Lower lobe of right lung (tissue), 2 donors: ENCODE results near the gene GPR156. TPM values are rescaled to one million over a fixed set of nuclear protein-coding genes. Genes with fewer than 3 reads are reported as not detected.

Experiments used
- ATAC-seq, 2 donors: fragments of 200-7000 bp; cut with Tn5 transposase; one replicate each; pipeline ENCODE4 v1.9.1; 2020 to 2022; ENCODE audit warnings: mild to moderate bottlenecking in 2 of 2, moderate library complexity in 2 of 2
- DNase-seq: peaks from one replicate; pipeline ENCODE4 v3.0.0-alpha.2; 2020
- H3K27ac ChIP-seq: fragments of 200-600 bp; one replicate; pipeline ENCODE4 v1.8.0; 2022
- H3K27me3 ChIP-seq: fragments of 200-600 bp; one replicate; pipeline ENCODE4 v1.8.0; 2022; ENCODE audit warnings: low read depth
- H3K36me3 ChIP-seq: fragments of 200-600 bp; one replicate; pipeline ENCODE4 v1.8.0; 2022; ENCODE audit warnings: mild to moderate bottlenecking
- H3K4me1 ChIP-seq: fragments of 200-600 bp; one replicate; pipeline ENCODE4 v1.8.0; 2022
- H3K4me3 ChIP-seq: fragments of 200-600 bp; one replicate; pipeline ENCODE4 v1.8.0; 2022; ENCODE audit warnings: mild to moderate bottlenecking
- H3K9me3 ChIP-seq: fragments of 200-600 bp; one replicate; pipeline ENCODE4 v1.8.0; 2022
- intact Hi-C: fragments of 100-400 bp; cut with DNase I; formaldehyde crosslinking; loops from one replicate; pipeline ENCODE4 v1.11.0; 2022
- total RNA-seq: library from RNA; stranded (reverse); fragmentation: NEBNext Ultra II Directional; extraction: Animal tissue kit (Norgen Biotek cat#: 25700); gene quantifications from one replicate; pipeline ENCODE4 v1.2.1, GENCODE V29; 2021
- TF ChIP-seq, protein P1 (sequence below): fragments of 200-600 bp; IDR thresholded peaks from one replicate; pipeline ENCODE4 v1.8.0; 2022; ENCODE audit warnings: antibody characterized with exemption, mild to moderate bottlenecking
- donor health status: DM: no; HTN: yes; CAD: no; lungs with severe emphysema.

GPR156 gene
- total RNA-seq, 1 donor from 2014 or later, result 0.32 TPM

DNA sequence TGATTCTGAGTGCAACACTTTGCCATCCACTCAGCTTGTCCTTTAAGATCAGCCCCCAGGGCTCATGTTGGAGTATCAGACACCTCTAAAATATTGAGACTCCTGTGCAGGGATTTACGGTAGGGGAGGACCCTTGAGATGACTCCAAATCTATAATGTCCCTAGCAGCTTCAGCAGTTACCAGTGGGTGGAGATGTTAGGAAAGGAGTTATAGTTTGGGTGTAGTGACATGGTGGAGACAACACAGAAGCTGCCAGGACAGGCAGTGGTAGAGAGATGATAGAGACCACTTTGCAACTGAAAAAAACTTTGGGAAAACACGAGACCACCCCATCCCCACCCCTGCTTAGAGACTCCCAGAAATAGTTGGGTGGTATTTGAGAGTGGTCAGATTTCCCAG lies 147.5 kb downstream of the GPR156 start:
- no peak for ATAC-seq
- Histone ChIP-seq H3K36me3 (no peaks in the 10 kb centered on the region), H3K4me3 (no peak overlapping the region), H3K27me3 (no peaks in the 10 kb centered on the region), H3K27ac (no peak overlapping the region), H3K9me3 (no peaks in the 10 kb centered on the region), H3K4me1 (no peaks in the 10 kb centered on the region)
- no peak for DNase-seq
- TF ChIP-seq, protein P1, sequence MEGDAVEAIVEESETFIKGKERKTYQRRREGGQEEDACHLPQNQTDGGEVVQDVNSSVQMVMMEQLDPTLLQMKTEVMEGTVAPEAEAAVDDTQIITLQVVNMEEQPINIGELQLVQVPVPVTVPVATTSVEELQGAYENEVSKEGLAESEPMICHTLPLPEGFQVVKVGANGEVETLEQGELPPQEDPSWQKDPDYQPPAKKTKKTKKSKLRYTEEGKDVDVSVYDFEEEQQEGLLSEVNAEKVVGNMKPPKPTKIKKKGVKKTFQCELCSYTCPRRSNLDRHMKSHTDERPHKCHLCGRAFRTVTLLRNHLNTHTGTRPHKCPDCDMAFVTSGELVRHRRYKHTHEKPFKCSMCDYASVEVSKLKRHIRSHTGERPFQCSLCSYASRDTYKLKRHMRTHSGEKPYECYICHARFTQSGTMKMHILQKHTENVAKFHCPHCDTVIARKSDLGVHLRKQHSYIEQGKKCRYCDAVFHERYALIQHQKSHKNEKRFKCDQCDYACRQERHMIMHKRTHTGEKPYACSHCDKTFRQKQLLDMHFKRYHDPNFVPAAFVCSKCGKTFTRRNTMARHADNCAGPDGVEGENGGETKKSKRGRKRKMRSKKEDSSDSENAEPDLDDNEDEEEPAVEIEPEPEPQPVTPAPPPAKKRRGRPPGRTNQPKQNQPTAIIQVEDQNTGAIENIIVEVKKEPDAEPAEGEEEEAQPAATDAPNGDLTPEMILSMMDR, result no peak
- intact Hi-C loops, result no loop called here

DNA sequence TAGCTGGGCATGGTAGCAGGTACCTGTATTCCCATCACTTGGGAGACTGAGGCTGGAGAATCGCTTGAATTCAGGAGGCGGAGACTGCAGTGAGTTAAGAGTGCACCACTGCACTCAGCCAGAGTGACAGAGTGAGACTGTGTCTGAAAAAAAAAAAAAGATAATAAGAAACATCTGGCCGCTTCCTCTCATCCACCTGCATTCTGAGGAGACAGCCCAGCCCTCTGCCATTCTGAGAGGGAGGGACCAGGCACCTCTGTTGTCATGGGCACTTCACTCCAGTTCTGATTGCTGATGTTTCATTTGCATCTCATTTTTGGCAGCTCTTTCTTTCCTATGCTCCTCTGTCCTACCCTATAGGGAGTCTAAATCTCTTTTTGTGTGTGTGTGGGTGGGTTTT lies 154.4 kb downstream of the GPR156 start:
- DNase-seq (no peak), ATAC-seq (no peak)
- TF ChIP-seq, protein P1, result no peak
- no peaks in the 10 kb centered on the region for H3K9me3 ChIP-seq
- H3K4me1 ChIP-seq, result no peaks in the 10 kb centered on the region
- intact Hi-C loops, result no loop called here
- no peaks in the 10 kb centered on the region for H3K36me3 ChIP-seq
- H3K4me3 ChIP-seq, result no peak overlapping the region
- no peaks in the 10 kb centered on the region for H3K27me3 ChIP-seq
- no peak overlapping the region for H3K27ac ChIP-seq

DNA sequence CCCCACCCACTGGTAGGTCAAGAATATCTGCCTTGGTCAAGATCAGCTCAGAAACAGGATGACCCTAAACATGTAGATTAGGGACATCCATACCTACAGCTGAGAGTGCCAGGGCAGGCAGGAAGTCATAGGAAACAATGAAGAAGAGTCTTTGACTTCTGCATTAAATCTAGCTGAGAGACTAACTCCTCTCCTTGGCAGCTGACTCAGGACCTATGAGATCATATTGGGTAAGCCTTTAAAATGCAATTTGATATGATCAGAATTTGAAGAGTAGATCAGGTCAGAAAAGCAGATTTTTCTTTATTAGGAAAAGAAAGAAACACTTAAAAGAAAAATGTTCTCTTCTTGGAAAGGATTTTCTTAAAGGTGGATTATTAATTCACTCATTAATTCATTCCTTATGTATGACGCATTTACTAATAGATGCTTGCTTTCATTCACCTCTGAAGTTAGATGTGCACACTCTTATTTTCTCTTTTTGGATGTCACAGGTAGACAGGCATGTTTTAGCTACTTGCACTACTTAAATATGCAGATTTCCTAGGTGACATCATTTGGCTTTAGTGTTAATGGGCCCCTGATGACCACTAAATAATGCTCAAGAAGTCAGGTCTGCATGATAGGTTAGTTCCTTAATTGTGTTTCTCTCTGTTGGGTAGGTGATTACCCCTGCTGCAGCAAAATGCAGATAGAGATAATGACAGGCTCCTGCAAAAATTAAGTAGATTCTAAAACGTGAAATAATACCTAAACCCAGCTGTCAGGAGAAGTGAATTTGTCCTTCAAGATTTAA lies 155.1 kb downstream of the GPR156 start:
- H3K27ac ChIP-seq, result no peak overlapping the region
- no peak overlapping the region for H3K4me3 ChIP-seq
- H3K4me1 ChIP-seq, result no peaks in the 10 kb centered on the region
- ATAC-seq, result no peak
- TF ChIP-seq, protein P1, result no peak
- intact Hi-C loops, result no loop called here
- H3K9me3 ChIP-seq, result no peaks in the 10 kb centered on the region
- no peaks in the 10 kb centered on the region for H3K36me3 ChIP-seq
- DNase-seq, result no peak
- no peaks in the 10 kb centered on the region for H3K27me3 ChIP-seq

DNA sequence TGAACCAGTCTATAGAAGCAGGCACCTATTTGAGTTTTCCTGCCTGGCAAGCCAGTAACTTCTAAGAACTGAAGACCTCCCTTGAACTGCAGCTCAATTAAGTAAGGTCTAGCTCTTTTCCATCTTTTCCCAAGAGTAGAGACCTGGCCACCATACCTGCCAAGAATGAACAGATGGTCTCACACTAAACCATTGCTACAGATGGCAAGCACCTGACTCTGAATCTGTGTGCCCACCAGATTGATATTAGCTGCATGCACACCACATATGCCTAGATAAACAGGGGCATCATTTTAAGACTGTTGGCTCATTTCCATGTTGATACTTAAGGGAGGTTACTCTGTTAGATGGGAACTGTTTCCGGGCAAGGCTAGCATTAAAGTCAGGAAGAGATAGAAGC lies 156.0 kb downstream of the GPR156 start:
- Histone ChIP-seq H3K4me1 (no peaks in the 10 kb centered on the region), H3K36me3 (no peaks in the 10 kb centered on the region), H3K27ac (no peak overlapping the region), H3K9me3 (no peaks in the 10 kb centered on the region), H3K4me3 (no peak overlapping the region), H3K27me3 (no peaks in the 10 kb centered on the region)
- ATAC-seq, result no peak
- no peak for DNase-seq
- TF ChIP-seq, protein P1, result no peak
- intact Hi-C loops, result no loop called here

DNA sequence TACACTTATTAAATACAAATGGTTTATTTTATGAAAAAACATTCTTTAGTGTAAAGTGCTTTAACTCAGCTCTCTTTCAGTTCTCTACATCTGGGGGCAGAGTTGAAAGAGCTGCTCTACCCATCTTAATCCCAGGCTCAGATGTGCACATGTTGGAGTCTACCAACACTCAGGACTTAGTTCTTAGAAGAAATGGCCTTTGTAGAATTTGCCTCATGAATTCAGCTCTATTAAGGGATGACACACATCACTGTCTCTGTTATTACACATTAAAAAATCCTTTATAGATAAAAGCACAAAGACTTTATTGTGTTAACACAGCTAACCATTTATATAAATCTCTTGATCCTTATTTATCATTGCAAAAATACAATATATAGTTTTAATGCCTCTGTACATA lies 159.0 kb downstream of the GPR156 start:
- Histone ChIP-seq H3K36me3 (no peaks in the 10 kb centered on the region), H3K4me1 (no peaks in the 10 kb centered on the region), H3K9me3 (no peaks in the 10 kb centered on the region), H3K27me3 (no peaks in the 10 kb centered on the region), H3K4me3 (no peak overlapping the region), H3K27ac (no peak overlapping the region)
- DNase-seq (no peak), ATAC-seq (no peak)
- TF ChIP-seq, protein P1, result no peak
- intact Hi-C loops, result no loop called here
